D721Med (cell line): ENCODE measurements around the gene IGDCC3.

Experiments
- DNase-seq: peaks from one replicate; pipeline ENCODE4 v3.0.0; 2011; ENCODE audit warnings: low spot score; ENCODE audit not compliant: insufficient read length
- FAIRE-seq: peaks from 2 replicates; lab custom pipeline; 2011; peaks lifted over from hg19 to GRCh38; lab: Jason Lieb, UNC
- TF ChIP-seq, protein P1 (sequence below): IDR thresholded peaks from 2 replicates; pipeline ENCODE4 v1.5.1; 2012; ENCODE audit warnings: mild to moderate bottlenecking, control low read depth; ENCODE audit not compliant: insufficient read depth; ENCODE audit errors: missing control alignments

Gene IGDCC3

DNA sequence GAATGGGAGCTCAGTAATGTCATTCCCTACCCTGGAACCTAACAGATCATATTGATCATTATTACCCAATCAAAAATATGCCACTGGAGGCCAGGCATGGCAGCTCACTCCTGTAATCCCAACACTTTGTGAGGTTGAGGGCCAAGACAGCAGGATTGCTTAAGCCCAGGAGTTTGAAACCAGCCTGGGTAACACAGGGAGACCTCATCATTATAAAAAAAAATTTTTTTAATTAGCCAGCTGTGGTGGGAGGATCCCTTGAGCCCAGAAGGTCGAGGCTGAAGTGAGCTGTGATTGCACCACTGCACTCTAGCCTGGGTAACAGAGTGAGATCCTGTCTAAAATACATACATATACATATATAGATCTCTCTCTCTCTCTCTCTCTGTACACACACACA, 34.8 kb upstream of the IGDCC3 start:
- FAIRE-seq (no peak), DNase-seq (no peak)
- TF ChIP-seq, protein P1, sequence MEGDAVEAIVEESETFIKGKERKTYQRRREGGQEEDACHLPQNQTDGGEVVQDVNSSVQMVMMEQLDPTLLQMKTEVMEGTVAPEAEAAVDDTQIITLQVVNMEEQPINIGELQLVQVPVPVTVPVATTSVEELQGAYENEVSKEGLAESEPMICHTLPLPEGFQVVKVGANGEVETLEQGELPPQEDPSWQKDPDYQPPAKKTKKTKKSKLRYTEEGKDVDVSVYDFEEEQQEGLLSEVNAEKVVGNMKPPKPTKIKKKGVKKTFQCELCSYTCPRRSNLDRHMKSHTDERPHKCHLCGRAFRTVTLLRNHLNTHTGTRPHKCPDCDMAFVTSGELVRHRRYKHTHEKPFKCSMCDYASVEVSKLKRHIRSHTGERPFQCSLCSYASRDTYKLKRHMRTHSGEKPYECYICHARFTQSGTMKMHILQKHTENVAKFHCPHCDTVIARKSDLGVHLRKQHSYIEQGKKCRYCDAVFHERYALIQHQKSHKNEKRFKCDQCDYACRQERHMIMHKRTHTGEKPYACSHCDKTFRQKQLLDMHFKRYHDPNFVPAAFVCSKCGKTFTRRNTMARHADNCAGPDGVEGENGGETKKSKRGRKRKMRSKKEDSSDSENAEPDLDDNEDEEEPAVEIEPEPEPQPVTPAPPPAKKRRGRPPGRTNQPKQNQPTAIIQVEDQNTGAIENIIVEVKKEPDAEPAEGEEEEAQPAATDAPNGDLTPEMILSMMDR = no peak

- FAIRE-seq (no peak), DNase-seq (no peak)
- TF ChIP-seq, protein P1 = no peak
These were observed 33.8 kb upstream of the IGDCC3 start for GRCh38 chr15:65411465-65412071.

DNA sequence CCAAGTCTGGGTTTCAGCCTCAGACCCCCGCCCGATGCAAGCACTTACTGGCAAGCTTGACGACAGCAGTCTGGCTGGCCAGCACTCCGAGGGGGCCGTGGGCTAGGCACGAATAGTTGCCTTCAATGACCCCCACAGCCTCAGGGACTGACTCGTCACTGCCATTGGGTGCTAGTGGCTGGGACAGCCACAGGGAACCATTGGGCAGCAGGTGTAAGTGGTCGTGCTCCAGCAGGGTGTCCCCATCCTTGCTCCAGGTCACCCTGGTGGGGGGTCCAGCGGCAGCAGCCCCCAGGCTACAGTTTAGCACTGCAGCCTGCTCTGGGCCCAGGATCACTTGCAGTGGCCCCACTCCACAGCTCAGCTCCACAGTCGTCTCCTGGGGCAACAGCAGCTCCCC, 33.2 kb upstream of the IGDCC3 start:
- TF ChIP-seq, protein P1 = no peak
- FAIRE-seq = no peak

GRCh38 chr15:65410036-65410435, 32.2 kb upstream of the IGDCC3 start:
- FAIRE-seq (no peak), DNase-seq (no peak)
- TF ChIP-seq, protein P1 = no peak

More for the DNA sequence above, 33.2 kb upstream of the IGDCC3 start:
- DNase-seq = no peak

DNA sequence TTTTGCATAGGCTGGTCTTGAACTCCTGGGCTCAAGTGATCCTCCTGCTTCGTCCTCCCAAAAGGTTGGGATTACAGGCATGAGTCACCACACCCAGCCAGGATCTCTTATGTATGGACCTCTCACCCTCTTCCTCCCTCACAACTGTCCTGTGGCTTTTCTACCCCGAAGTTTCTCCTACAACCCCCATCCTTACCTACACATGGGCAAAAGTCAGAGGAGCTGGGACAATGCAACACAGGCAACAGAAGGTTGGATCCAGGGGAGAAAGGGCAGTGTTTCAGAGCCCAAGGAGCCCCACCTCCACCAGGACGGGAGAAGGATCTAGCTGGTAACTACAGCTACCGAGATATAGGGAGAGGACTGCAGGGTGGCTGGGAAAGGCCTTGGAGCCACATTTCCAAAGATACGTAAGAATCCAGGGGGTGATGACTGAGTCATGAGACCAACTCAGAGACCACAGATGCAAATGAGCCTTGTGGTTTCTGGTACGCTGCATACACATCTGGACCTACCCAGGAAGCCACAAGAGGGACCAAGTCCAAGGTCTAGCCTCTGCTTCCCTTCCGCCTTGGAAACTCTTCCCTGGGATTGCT, 31.3 kb upstream of the IGDCC3 start:
- FAIRE-seq (no peak), DNase-seq (no peak)
- TF ChIP-seq, protein P1 = no peak

GRCh38 chr15:65408324-65409035, 30.7 kb upstream of the IGDCC3 start:
- TF ChIP-seq, protein P1 = no peak
- FAIRE-seq = no peak
- no peak for DNase-seq
